ENCODE measurements around the gene FAM107A. TPM values are rescaled to one million over a fixed set of nuclear protein-coding genes. Genes with fewer than 3 reads are reported as not detected.

FAM107A gene
- total and polyA plus RNA-seq, 2 of the 13 experiments (the other 11 are each of a cell fraction or from before 2014, with no cell fraction given), result not detected

- TF ChIP-seq PAXIP1 (CRISPR knock-in tag; conservative IDR thresholded peaks at IDR 0.05) (peak; percentile 35; the same call in 1 of the 2 replicates), ZNF670 (CRISPR knock-in tag; IDR thresholded peaks at IDR 0.05; ENCODE audit: borderline replicate concordance) (no peak), REST (IDR thresholded peaks at IDR 0.05; ENCODE audit: borderline replicate concordance in 1 of 2, low read depth in 1 of 2, low read length in 2 of 2) (no peak), THAP11 (CRISPR knock-in tag; IDR thresholded peaks at IDR 0.05) (peak; percentile 59; the same call in 1 of the 2 replicates), REL (CRISPR knock-in tag; conservative IDR thresholded peaks at IDR 0.05) (no peak), ATAD3A (CRISPR knock-in tag; IDR thresholded peaks at IDR 0.05) (no peak), ZBTB26 (CRISPR knock-in tag; IDR thresholded peaks at IDR 0.05; ENCODE audit: borderline replicate concordance) (no peak), ZGPAT (CRISPR knock-in tag; IDR thresholded peaks at IDR 0.05) (0 out of 2 replicates have a peak, but pooled peaks have one; percentile 39), ZFP37 (CRISPR knock-in tag; IDR thresholded peaks at IDR 0.05; ENCODE audit: borderline replicate concordance) (no peak), MIER3 (CRISPR knock-in tag; IDR thresholded peaks at IDR 0.05; ENCODE audit: borderline replicate concordance) (0 out of 2 replicates have a peak, but pooled peaks have one; percentile 44)
- TF ChIP-seq, protein P1, sequence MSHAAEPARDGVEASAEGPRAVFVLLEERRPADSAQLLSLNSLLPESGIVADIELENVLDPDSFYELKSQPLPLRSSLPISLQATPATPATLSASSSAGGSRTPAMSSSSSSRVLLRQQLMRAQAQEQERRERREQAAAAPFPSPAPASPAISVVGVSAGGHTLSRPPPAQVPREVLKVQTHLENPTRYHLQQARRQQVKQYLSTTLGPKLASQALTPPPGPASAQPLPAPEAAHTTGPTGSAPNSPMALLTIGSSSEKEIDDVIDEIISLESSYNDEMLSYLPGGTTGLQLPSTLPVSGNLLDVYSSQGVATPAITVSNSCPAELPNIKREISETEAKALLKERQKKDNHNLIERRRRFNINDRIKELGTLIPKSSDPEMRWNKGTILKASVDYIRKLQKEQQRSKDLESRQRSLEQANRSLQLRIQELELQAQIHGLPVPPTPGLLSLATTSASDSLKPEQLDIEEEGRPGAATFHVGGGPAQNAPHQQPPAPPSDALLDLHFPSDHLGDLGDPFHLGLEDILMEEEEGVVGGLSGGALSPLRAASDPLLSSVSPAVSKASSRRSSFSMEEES (CRISPR knock-in tag; IDR thresholded peaks at IDR 0.05), result peak; percentile 42; the same call in 1 of the 2 replicates
- TF ChIP-seq, protein P2, sequence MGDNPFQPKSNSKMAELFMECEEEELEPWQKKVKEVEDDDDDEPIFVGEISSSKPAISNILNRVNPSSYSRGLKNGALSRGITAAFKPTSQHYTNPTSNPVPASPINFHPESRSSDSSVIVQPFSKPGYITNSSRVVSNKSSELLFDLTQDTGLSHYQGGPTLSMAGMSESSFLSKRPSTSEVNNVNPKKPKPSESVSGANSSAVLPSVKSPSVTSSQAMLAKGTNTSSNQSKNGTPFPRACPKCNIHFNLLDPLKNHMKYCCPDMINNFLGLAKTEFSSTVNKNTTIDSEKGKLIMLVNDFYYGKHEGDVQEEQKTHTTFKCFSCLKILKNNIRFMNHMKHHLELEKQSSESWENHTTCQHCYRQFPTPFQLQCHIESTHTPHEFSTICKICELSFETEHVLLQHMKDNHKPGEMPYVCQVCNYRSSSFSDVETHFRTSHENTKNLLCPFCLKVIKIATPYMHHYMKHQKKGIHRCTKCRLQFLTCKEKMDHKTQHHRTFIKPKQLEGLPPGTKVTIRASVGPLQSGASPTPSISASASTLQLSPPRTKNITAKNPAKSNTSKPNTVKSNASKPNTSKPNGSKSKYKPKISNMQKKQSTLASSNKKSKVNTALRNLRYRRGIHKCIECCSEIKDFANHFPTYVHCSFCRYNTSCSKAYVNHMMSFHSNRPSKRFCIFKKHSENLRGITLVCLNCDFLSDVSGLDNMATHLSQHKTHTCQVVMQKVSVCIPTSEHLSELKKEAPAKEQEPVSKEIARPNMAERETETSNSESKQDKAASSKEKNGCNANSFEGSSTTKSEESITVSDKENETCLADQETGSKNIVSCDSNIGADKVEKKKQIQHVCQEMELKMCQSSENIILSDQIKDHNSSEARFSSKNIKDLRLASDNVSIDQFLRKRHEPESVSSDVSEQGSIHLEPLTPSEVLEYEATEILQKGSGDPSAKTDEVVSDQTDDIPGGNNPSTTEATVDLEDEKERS (CRISPR knock-in tag; IDR thresholded peaks at IDR 0.05), result no peak
Measured at GRCh38 chr3:58526515-58526957, 50.7 kb downstream of the FAM107A start (continued).

Measured in HepG2 (cell line).